ENCODE results near the gene POTED.
"Not testable (repeated sequence)": the region's sequence is repeated elsewhere in the genome, so short reads cannot be mapped to it uniquely, and the experiment has no call there.

POTED gene

GRCh38 chr21:13609477-13609876 lies at the start of gene POTED:
TSS of gene POTED (plus strand) at chr21:13609777. CDS start at chr21:13610229, 452 bp downstream.
- H3K4me3 ChIP-seq (replicated peaks in 1 of 2; ENCODE audit: low read depth in 2 of 2, low read length in 2 of 2); DNase-seq (ENCODE audit: low read depth in 2 of 2): not testable (repeated sequence)

GRCh38 chr21:13650101-13650500 lies 40.5 kb downstream of the POTED start:
- not testable (repeated sequence) for H3K4me3 ChIP-seq (replicated peaks in 1 of 2; ENCODE audit: low read depth in 2 of 2, low read length in 2 of 2); DNase-seq (ENCODE audit: low read depth in 2 of 2)

GRCh38 chr21:13651746-13652145 lies 42.2 kb downstream of the POTED start:
- H3K4me3 ChIP-seq (replicated peaks in 1 of 2; ENCODE audit: low read depth in 2 of 2, low read length in 2 of 2); DNase-seq (ENCODE audit: low read depth in 2 of 2): not testable (repeated sequence)

Data from cardiac fibroblast (primary cell).